ENCODE data around the gene USP32. TPM values are rescaled to one million over a fixed set of nuclear protein-coding genes. Genes with fewer than 3 reads are reported as not detected.

USP32 gene
- total RNA-seq, 1 experiment from 2014 or later: 73.5 TPM

GRCh38 chr17:60410001-60410400 lies 18.1 kb upstream of the USP32 start:
- Histone ChIP-seq H4K8ac (replicated peaks; ENCODE audit: insufficient read length, low read depth, low read length) (no peak overlapping the region), H3T11ph (ENCODE audit: low read length) (no peak overlapping the region), H2BK12ac (ENCODE audit: insufficient read length, low read depth, low read length) (no peak overlapping the region), H3K9ac (ENCODE audit: extremely low read depth, insufficient read length, low read length) (no peak overlapping the region), H3K4me2 (ENCODE audit: insufficient read depth, insufficient read length, low read length) (no peak overlapping the region), H2BK15ac (ENCODE audit: low read depth, low read length) (no peak overlapping the region), H2AK5ac (ENCODE audit: insufficient read length, low read length) (no peak overlapping the region), H3K4ac (ENCODE audit: low read depth, low read length) (no peak overlapping the region), H2BK120ac (ENCODE audit: low read depth, low read length, poor library complexity, severe bottlenecking) (no peak overlapping the region), H3K27me3 (ENCODE audit: insufficient read depth, low read length) (no peaks in the 10 kb centered on the region), H3K79me2 (ENCODE audit: insufficient read depth, low read length) (no peaks in the 10 kb centered on the region), H2BK5ac (ENCODE audit: insufficient read length, low read length) (no peak overlapping the region), H3K23me2 (ENCODE audit: insufficient read length, low read depth, low read length, poor library complexity, severe bottlenecking) (no peaks in the 10 kb centered on the region), H4K20me1 (ENCODE audit: control insufficient read depth, insufficient read depth, insufficient read length) (no peaks in the 10 kb centered on the region), H3K27ac (ENCODE audit: insufficient read length, low read depth, low read length) (no peak overlapping the region), H3K14ac (ENCODE audit: insufficient read depth, low read length) (no peak overlapping the region), H3K4me1 (ENCODE audit: insufficient read depth, low read length) (no peaks in the 10 kb centered on the region), H2AFZ (ENCODE audit: low read length) (no peak overlapping the region), H3K56ac (ENCODE audit: insufficient read length, low read depth, low read length) (no peak overlapping the region), H4K91ac (ENCODE audit: insufficient read length, low read depth, low read length) (no peak overlapping the region), H2BK20ac (ENCODE audit: low read depth, low read length, poor library complexity, severe bottlenecking) (no peak overlapping the region), H3K23ac (ENCODE audit: insufficient read length, low read depth, low read length) (no peak overlapping the region), H3K79me1 (ENCODE audit: insufficient read depth, low read depth, low read length, poor library complexity, severe bottlenecking) (no peaks in the 10 kb centered on the region), H3K18ac (ENCODE audit: insufficient read length, low read depth, low read length) (no peak overlapping the region), H4K5ac (ENCODE audit: insufficient read length, low read depth, low read length) (no peak overlapping the region), H3K9me3 (ENCODE audit: control insufficient read depth, low read depth, low read length) (no peaks in the 10 kb centered on the region)
- TF ChIP-seq CTCF (conservative IDR thresholded peaks at IDR 0.05): no peak
- H3K4me3 Mint-ChIP-seq: no peak overlapping the region
- WGBS (ENCODE audit: extremely low coverage, insufficient read length, low lambda C conversion rate): no CpG with 5 or more reads among the region's 4 CpGs
- H3K9me3 Mint-ChIP-seq: peaks cover 8 to 18% of the 10 kb centered on the region in 2 experiments; a peak in 4 of 5 replicates
- H3K27ac Mint-ChIP-seq: no peak overlapping the region
- no peaks in the 10 kb centered on the region for H3K4me1 Mint-ChIP-seq
- no peak for DNase-seq
- H3K27me3 Mint-ChIP-seq (ENCODE audit: low read depth): no peaks in the 10 kb centered on the region
- peaks cover 0 to 5% (median 0%) of the 10 kb centered on the region in 3 experiments; a peak in 1 of 7 replicates for H3K36me3 Mint-ChIP-seq (ENCODE audit: insufficient read depth in 1 of 3, low read depth in 3 of 3)
